HepG2 (cell line): ENCODE results near the gene SRCAP. TPM values are rescaled to one million over a fixed set of nuclear protein-coding genes. Genes with fewer than 3 reads are reported as not detected.
A peak's percentile ranks its signal among the peaks of the same experiment; 100 is the strongest.

ENCODE experiments used
- CBFB ChIP-seq: sonication (generic); formaldehyde crosslinking; IDR thresholded peaks from 2 replicates; pipeline ENCODE4 v1.4.0; 2020; ENCODE audit warnings: missing genetic modification reagents
- CENPT ChIP-seq: sonication (generic); formaldehyde crosslinking; IDR thresholded peaks from 2 replicates; pipeline ENCODE4 v1.8.0; 2022; ENCODE audit warnings: low read depth, mild to moderate bottlenecking, moderate library complexity, missing genetic modification reagents
- CHCHD3 ChIP-seq: sonication (generic); formaldehyde crosslinking; IDR thresholded peaks from 2 replicates; pipeline ENCODE4 v1.8.0; 2022; ENCODE audit warnings: mild to moderate bottlenecking, missing genetic modification reagents, moderate library complexity
- ELF3 ChIP-seq: IDR thresholded peaks from 2 replicates; pipeline ENCODE4 v1.6.1; 2016; ENCODE audit warnings: missing genetic modification reagents, missing compliant biosample characterization
- HNF4G ChIP-seq, 2 experiments: sonication (generic) in 1 of 2; formaldehyde crosslinking in 1 of 2; IDR thresholded peaks; 2 replicates each; pipeline versions ENCODE4 v1.4.0 to v1.6.1; 2011 to 2020; ENCODE audit warnings: borderline replicate concordance in 2 of 2, low read depth in 2 of 2, mild to moderate bottlenecking in 2 of 2, low read length in 1 of 2, missing genetic modification reagents in 1 of 2, moderate library complexity in 1 of 2
- KLF9 ChIP-seq: IDR thresholded peaks from 2 replicates; pipeline ENCODE4 v1.6.1; 2016; ENCODE audit warnings: low read depth
- NCOA5 ChIP-seq: sonication (generic); formaldehyde crosslinking; IDR thresholded peaks from 2 replicates; pipeline ENCODE4 v1.4.0; 2020; ENCODE audit warnings: missing genetic modification reagents
- NR2F1 ChIP-seq, 2 experiments: fragments of 450-650 bp in 1 of 2; formaldehyde crosslinking in 1 of 2; IDR thresholded peaks; 2 replicates each; pipeline versions ENCODE4 v1.5.0 to v1.6.1; 2016 to 2020; ENCODE audit warnings: mild to moderate bottlenecking in 1 of 2, missing compliant biosample characterization in 1 of 2, missing genetic modification reagents in 1 of 2, moderate library complexity in 1 of 2
- PAX8 ChIP-seq: sonication (generic); formaldehyde crosslinking; IDR thresholded peaks from 2 replicates; pipeline ENCODE4 v1.8.0; 2022; ENCODE audit warnings: mild to moderate bottlenecking, missing genetic modification reagents, borderline replicate concordance
- PHB2 ChIP-seq: fragments of 450-650 bp; IDR thresholded peaks from 2 replicates; pipeline ENCODE4 v1.6.1; 2018; ENCODE audit not compliant: partially characterized antibody
- RARG ChIP-seq: sonication (generic); formaldehyde crosslinking; IDR thresholded peaks from 2 replicates; pipeline ENCODE4 v1.4.0; 2020; ENCODE audit warnings: low read depth, mild to moderate bottlenecking, missing genetic modification reagents
- RFX5 ChIP-seq: IDR thresholded peaks from 2 replicates; pipeline ENCODE4 v1.6.1; 2011; ENCODE audit warnings: low read depth, low read length, improper control_type of control experiment
- SP4 ChIP-seq: sonication (generic); formaldehyde crosslinking; IDR thresholded peaks from 2 replicates; pipeline ENCODE4 v1.8.1; 2023; ENCODE audit warnings: mild to moderate bottlenecking, missing genetic modification reagents
- TBL1XR1 ChIP-seq: fragments of 150-350 bp; IDR thresholded peaks from 2 replicates; pipeline ENCODE4 v1.6.1; 2014; ENCODE audit warnings: borderline replicate concordance, low read length; ENCODE audit not compliant: partially characterized antibody
- TOPORS ChIP-seq: sonication (generic); formaldehyde crosslinking; IDR thresholded peaks from 2 replicates; pipeline ENCODE4 v1.8.0; 2023; ENCODE audit warnings: mild to moderate bottlenecking, missing genetic modification reagents
- TRIM24 ChIP-seq: sonication (generic); formaldehyde crosslinking; IDR thresholded peaks from 2 replicates; pipeline ENCODE4 v1.8.0; 2022; ENCODE audit warnings: mild to moderate bottlenecking, missing genetic modification reagents
- ZBTB20 ChIP-seq: sonication (generic); formaldehyde crosslinking; IDR thresholded peaks from 2 replicates; pipeline ENCODE4 v1.8.1; 2023; ENCODE audit warnings: missing genetic modification reagents, low read depth, mild to moderate bottlenecking, borderline replicate concordance
- ZBTB38 ChIP-seq: sonication (generic); formaldehyde crosslinking; IDR thresholded peaks from 2 replicates; pipeline ENCODE4 v1.5.1; 2020; ENCODE audit warnings: mild to moderate bottlenecking, missing genetic modification reagents
- ZNF558 ChIP-seq: sonication (generic); formaldehyde crosslinking; IDR thresholded peaks from 2 replicates; pipeline ENCODE4 v1.9.0; 2022; ENCODE audit warnings: mild to moderate bottlenecking, missing genetic modification reagents, borderline replicate concordance
- ZNF772 ChIP-seq: sonication (generic); formaldehyde crosslinking; IDR thresholded peaks from 2 replicates; pipeline ENCODE4 v1.5.0; 2020; ENCODE audit warnings: mild to moderate bottlenecking, missing genetic modification reagents
- polyA plus RNA-seq, 8 experiments: library from polyadenylated mRNA; depleted of rRNA in 3 of 8; stranded (reverse) in 7 of 8; unstranded in 1 of 8; fragments of >200 nt; fragmentation: Illumina TruSeq in 4 of 8; extraction: Trizol in 4 of 8; gene quantifications; 2 replicates each; pipeline versions ENCODE4 v1.2.1 to v1.2.3, GENCODE V29; 2011 to 2016; ENCODE audit warnings: low read depth in 4 of 8, missing spikeins in 1 of 8, mixed read lengths in 1 of 8; ENCODE audit not compliant: insufficient read depth in 1 of 8
- total RNA-seq, 5 experiments: library from RNA; depleted of rRNA; stranded (reverse); fragments of >200 nt; fragmentation: Illumina TruSeq; extraction: Trizol; gene quantifications; 2 replicates each; pipeline ENCODE4 v1.2.3, GENCODE V29; 2016; ENCODE audit warnings: low read depth in 1 of 5
- TF ChIP-seq, protein P1 (sequence below): sonication (generic); formaldehyde crosslinking; IDR thresholded peaks from 2 replicates; pipeline ENCODE4 v1.8.0; 2022; ENCODE audit warnings: low read depth, missing genetic modification reagents
- TF ChIP-seq, protein P2 (sequence below): sonication (generic); formaldehyde crosslinking; IDR thresholded peaks from 2 replicates; pipeline ENCODE4 v1.4.0; 2020; ENCODE audit warnings: missing genetic modification reagents
- TF ChIP-seq, protein P3 (sequence below): sonication (generic); formaldehyde crosslinking; IDR thresholded peaks from 2 replicates; pipeline ENCODE4 v1.8.0; 2022; ENCODE audit warnings: mild to moderate bottlenecking, missing genetic modification reagents
- TF ChIP-seq, protein P4 (sequence below): IDR thresholded peaks from 2 replicates; pipeline ENCODE4 v1.6.1; 2018; ENCODE audit warnings: missing genetic modification reagents, mild to moderate bottlenecking, missing compliant biosample characterization

SRCAP gene
- total and polyA plus RNA-seq, 2 of the 13 experiments (the other 11 are each of a cell fraction or from before 2014, with no cell fraction given): 4.9 to 9.0 TPM

DNA sequence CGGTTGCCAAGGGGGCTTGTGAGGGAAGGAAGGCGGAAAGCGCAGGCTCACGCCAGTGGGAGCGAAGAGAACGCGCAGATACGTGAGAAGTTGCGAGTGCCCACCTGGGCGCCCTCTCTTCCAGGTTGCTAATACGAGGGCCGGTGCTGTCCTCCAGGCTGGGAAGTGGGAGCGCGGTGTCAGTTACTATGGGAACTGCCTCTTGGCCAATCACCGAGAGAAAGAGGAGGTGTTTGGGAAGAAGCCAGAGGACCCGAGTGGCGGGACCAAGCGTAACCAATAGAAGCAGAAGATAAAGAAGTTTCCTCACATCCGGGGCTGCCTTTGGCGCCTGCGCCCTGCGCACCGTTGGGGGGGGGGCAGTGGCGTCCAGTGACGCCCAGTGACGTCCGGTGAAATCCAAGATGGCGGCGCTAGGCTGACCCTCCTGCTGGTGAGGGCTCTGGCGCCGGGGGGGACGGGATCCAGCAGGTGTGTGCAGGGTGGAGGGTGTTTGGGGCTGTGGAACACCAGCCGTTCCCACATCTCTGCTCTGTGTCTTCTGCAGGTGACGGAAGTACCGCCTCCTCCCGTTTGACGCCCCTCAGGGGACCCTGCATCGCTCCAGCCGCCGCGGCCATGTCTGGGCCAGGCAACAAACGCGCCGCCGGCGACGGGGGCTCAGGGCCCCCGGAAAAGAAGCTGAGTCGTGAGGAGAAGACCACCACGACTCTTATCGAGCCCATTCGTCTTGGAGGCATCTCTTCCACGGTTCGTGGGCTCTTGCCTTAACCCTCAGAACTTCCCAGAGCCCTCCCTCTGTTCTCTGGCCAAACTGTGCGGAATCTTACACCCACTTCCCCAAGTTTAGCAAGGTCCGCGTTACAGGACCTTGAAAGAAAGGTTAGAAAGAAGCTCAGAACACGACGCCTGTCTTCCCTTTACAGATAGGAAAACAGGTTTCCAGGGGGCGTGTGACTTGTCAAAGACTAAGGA, 63.2 kb downstream of the SRCAP start, which contains the start of the genes CFAP119 and RNF40 (continued):
- 0 out of 2 replicates have a peak, but pooled peaks have one; percentile 28 for TF ChIP-seq RFX5
- TF ChIP-seq TRIM24 (CRISPR knock-in tag): 0 out of 2 replicates have a peak, but pooled peaks have one; percentile 23
- TF ChIP-seq, protein P1, sequence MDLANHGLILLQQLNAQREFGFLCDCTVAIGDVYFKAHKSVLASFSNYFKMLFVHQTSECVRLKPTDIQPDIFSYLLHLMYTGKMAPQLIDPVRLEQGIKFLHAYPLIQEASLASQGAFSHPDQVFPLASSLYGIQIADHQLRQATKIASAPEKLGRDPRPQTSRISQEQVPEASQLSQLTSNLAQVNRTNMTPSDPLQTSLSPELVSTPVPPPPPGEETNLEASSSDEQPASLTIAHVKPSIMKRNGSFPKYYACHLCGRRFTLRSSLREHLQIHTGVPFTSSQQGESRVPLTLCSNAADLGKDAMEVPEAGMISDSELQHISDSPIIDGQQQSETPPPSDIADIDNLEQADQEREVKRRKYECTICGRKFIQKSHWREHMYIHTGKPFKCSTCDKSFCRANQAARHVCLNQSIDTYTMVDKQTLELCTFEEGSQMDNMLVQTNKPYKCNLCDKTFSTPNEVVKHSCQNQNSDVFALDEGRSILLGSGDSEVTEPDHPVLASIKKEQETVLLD (CRISPR knock-in tag): no peak
- peak; percentile 87 for TF ChIP-seq SP4 (CRISPR knock-in tag)
- TF ChIP-seq NCOA5 (CRISPR knock-in tag): no peak
- TF ChIP-seq KLF9: 0 out of 2 replicates have a peak, but pooled peaks have one; percentile 13
- TF ChIP-seq PAX8 (CRISPR knock-in tag): no peak
- TF ChIP-seq NR2F1 (CRISPR knock-in tag; IDR thresholded peaks at IDR 0.05): no peak
- TF ChIP-seq, protein P2, sequence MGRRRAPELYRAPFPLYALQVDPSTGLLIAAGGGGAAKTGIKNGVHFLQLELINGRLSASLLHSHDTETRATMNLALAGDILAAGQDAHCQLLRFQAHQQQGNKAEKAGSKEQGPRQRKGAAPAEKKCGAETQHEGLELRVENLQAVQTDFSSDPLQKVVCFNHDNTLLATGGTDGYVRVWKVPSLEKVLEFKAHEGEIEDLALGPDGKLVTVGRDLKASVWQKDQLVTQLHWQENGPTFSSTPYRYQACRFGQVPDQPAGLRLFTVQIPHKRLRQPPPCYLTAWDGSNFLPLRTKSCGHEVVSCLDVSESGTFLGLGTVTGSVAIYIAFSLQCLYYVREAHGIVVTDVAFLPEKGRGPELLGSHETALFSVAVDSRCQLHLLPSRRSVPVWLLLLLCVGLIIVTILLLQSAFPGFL: peak; percentile 88
- TF ChIP-seq RARG (CRISPR knock-in tag): no peak
- TF ChIP-seq ZNF772: peak; percentile 51; the same call in 1 of the 2 replicates
- TF ChIP-seq ZBTB38 (CRISPR knock-in tag): no peak; the same call in none of the 2 replicates
- TF ChIP-seq, protein P3, sequence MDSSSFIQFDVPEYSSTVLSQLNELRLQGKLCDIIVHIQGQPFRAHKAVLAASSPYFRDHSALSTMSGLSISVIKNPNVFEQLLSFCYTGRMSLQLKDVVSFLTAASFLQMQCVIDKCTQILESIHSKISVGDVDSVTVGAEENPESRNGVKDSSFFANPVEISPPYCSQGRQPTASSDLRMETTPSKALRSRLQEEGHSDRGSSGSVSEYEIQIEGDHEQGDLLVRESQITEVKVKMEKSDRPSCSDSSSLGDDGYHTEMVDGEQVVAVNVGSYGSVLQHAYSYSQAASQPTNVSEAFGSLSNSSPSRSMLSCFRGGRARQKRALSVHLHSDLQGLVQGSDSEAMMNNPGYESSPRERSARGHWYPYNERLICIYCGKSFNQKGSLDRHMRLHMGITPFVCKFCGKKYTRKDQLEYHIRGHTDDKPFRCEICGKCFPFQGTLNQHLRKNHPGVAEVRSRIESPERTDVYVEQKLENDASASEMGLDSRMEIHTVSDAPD (CRISPR knock-in tag): peak; percentile 84
- TF ChIP-seq ELF3: peak; percentile 55; the same call in 1 of the 2 replicates
- no peak; the same call in 1 of the 2 replicates for TF ChIP-seq CENPT (CRISPR knock-in tag)
- peak; percentile 83 for TF ChIP-seq TOPORS
- no peak; the same call in 1 of the 2 replicates for TF ChIP-seq CBFB (CRISPR knock-in tag)
- TF ChIP-seq, protein P4, sequence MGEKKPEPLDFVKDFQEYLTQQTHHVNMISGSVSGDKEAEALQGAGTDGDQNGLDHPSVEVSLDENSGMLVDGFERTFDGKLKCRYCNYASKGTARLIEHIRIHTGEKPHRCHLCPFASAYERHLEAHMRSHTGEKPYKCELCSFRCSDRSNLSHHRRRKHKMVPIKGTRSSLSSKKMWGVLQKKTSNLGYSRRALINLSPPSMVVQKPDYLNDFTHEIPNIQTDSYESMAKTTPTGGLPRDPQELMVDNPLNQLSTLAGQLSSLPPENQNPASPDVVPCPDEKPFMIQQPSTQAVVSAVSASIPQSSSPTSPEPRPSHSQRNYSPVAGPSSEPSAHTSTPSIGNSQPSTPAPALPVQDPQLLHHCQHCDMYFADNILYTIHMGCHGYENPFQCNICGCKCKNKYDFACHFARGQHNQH (CRISPR knock-in tag): peak; percentile 85
- TF ChIP-seq ZNF558 (CRISPR knock-in tag): no peak
- peak; percentile 30; the same call in 1 of the 2 replicates for TF ChIP-seq ZBTB20 (CRISPR knock-in tag)
- TF ChIP-seq HNF4G (IDR thresholded peaks at IDR 0.05; ENCODE audit: borderline replicate concordance, low read depth, low read length): no peak
- no peak for TF ChIP-seq HNF4G (CRISPR knock-in tag; IDR thresholded peaks at IDR 0.05; ENCODE audit: borderline replicate concordance, low read depth)
- peak; percentile 62; the same call in 1 of the 2 replicates for TF ChIP-seq CHCHD3 (CRISPR knock-in tag)
- no peak for TF ChIP-seq TBL1XR1
- no peak for TF ChIP-seq PHB2
